Measurements from ENCODE around the gene IL22RA2. TPM values are rescaled to one million over a fixed set of nuclear protein-coding genes. Genes with fewer than 3 reads are reported as not detected.
A peak's percentile ranks its signal among the peaks of the same experiment; 100 is the strongest.

IL22RA2 gene
- total and polyA plus RNA-seq, 2 of the 13 experiments (the other 11 are each of a cell fraction or from before 2014, with no cell fraction given) = not detected

DNA sequence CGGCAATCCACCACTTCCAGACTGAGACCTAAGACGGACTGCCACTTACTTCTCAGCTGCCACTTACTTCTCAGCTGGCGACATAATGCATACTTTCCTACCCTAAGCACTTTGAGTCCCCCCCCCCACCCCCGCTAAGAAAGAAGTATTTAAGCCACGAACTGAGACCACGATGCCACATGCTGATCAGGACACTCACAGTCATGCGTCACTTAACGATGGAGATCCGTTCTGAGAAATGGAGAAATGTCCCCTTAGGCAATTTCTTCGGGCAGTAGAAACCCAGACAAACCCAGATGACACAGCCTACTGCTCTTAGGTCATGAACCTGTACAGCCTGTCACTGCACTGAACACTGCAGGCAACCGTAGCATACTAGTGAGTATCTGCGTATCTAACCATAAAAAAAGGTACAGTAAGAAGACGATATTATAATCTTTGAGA is 45.1 kb upstream of the IL22RA2 start (continued):
- TF ChIP-seq, protein P1, sequence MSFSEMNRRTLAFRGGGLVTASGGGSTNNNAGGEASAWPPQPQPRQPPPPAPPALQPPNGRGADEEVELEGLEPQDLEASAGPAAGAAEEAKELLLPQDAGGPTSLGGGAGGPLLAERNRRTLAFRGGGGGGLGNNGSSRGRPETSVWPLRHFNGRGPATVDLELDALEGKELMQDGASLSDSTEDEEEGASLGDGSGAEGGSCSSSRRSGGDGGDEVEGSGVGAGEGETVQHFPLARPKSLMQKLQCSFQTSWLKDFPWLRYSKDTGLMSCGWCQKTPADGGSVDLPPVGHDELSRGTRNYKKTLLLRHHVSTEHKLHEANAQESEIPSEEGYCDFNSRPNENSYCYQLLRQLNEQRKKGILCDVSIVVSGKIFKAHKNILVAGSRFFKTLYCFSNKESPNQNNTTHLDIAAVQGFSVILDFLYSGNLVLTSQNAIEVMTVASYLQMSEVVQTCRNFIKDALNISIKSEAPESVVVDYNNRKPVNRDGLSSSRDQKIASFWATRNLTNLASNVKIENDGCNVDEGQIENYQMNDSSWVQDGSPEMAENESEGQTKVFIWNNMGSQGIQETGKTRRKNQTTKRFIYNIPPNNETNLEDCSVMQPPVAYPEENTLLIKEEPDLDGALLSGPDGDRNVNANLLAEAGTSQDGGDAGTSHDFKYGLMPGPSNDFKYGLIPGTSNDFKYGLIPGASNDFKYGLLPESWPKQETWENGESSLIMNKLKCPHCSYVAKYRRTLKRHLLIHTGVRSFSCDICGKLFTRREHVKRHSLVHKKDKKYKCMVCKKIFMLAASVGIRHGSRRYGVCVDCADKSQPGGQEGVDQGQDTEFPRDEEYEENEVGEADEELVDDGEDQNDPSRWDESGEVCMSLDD (CRISPR knock-in tag; IDR thresholded peaks at IDR 0.05; ENCODE audit: borderline replicate concordance) = no peak
- no peak for TF ChIP-seq RNF2 (conservative IDR thresholded peaks at IDR 0.05; ENCODE audit: low read depth)
- TF ChIP-seq, protein P2, sequence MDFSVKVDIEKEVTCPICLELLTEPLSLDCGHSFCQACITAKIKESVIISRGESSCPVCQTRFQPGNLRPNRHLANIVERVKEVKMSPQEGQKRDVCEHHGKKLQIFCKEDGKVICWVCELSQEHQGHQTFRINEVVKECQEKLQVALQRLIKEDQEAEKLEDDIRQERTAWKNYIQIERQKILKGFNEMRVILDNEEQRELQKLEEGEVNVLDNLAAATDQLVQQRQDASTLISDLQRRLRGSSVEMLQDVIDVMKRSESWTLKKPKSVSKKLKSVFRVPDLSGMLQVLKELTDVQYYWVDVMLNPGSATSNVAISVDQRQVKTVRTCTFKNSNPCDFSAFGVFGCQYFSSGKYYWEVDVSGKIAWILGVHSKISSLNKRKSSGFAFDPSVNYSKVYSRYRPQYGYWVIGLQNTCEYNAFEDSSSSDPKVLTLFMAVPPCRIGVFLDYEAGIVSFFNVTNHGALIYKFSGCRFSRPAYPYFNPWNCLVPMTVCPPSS (IDR thresholded peaks at IDR 0.05) = no peak
- TF ChIP-seq, protein P3, sequence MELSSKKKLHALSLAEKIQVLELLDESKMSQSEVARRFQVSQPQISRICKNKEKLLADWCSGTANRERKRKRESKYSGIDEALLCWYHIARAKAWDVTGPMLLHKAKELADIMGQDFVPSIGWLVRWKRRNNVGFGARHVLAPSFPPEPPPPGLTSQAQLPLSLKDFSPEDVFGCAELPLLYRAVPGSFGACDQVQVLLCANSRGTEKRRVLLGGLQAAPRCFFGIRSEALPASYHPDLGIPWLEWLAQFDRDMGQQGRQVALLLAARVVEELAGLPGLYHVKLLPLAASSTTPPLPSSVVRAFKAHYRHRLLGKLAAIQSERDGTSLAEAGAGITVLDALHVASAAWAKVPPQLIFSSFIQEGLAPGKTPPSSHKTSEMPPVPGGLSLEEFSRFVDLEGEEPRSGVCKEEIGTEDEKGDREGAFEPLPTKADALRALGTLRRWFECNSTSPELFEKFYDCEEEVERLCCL (CRISPR knock-in tag; IDR thresholded peaks at IDR 0.05; ENCODE audit: borderline replicate concordance) = 0 out of 2 replicates have a peak, but pooled peaks have one; percentile 1
- TF ChIP-seq SAP130 (CRISPR knock-in tag; IDR thresholded peaks at IDR 0.05; ENCODE audit: low read depth) = 0 out of 2 replicates have a peak, but pooled peaks have one; percentile 10
- peak; percentile 13; the same call in 1 of the 2 replicates for TF ChIP-seq ZSCAN31 (CRISPR knock-in tag; IDR thresholded peaks at IDR 0.05; ENCODE audit: low read depth)
- no peak for TF ChIP-seq FOXK1 (CRISPR knock-in tag; IDR thresholded peaks at IDR 0.05; ENCODE audit: borderline replicate concordance, low read depth)
- TF ChIP-seq JUND (CRISPR knock-in tag; IDR thresholded peaks at IDR 0.05) = no peak
- no peak for TF ChIP-seq ZFP36 (IDR thresholded peaks at IDR 0.05; ENCODE audit: borderline replicate concordance, low read depth, low read length, partially characterized antibody)
- TF ChIP-seq ZNF839 (CRISPR knock-in tag; IDR thresholded peaks at IDR 0.05; ENCODE audit: borderline replicate concordance) = no peak
- no peak for TF ChIP-seq ZNF350 (CRISPR knock-in tag; IDR thresholded peaks at IDR 0.05; ENCODE audit: borderline replicate concordance, low read depth)
- no peak for TF ChIP-seq FIP1L1 (IDR thresholded peaks at IDR 0.05; ENCODE audit: borderline replicate concordance, insufficient read depth, low read depth, low read length)
- no peak for TF ChIP-seq NFIB (CRISPR knock-in tag; IDR thresholded peaks at IDR 0.05; ENCODE audit: borderline replicate concordance)
- no peak for TF ChIP-seq GZF1 (CRISPR knock-in tag; IDR thresholded peaks at IDR 0.05)
- no peak for TF ChIP-seq ATM (IDR thresholded peaks at IDR 0.05; ENCODE audit: borderline replicate concordance)
- TF ChIP-seq GLI4 (CRISPR knock-in tag; IDR thresholded peaks at IDR 0.05; ENCODE audit: borderline replicate concordance) = no peak
- no peak for TF ChIP-seq ATAD3A (CRISPR knock-in tag; IDR thresholded peaks at IDR 0.05)
- TF ChIP-seq ZNF550 (CRISPR knock-in tag; IDR thresholded peaks at IDR 0.05; ENCODE audit: borderline replicate concordance) = no peak
- no peak for TF ChIP-seq SP4 (CRISPR knock-in tag; IDR thresholded peaks at IDR 0.05)
- TF ChIP-seq PAF1 (CRISPR knock-in tag; IDR thresholded peaks at IDR 0.05) = no peak
- no peak for TF ChIP-seq ZNF788 (CRISPR knock-in tag; IDR thresholded peaks at IDR 0.05; ENCODE audit: borderline replicate concordance)
- no peak for TF ChIP-seq NFKB2 (CRISPR knock-in tag; IDR thresholded peaks at IDR 0.05; ENCODE audit: borderline replicate concordance)

Data from HepG2 (cell line).